ENCODE measurements around the gene ART1.

GRCh38 chr11:3675971-3676370 is 31.0 kb downstream of the ART1 start:
- TF ChIP-seq, protein P1, sequence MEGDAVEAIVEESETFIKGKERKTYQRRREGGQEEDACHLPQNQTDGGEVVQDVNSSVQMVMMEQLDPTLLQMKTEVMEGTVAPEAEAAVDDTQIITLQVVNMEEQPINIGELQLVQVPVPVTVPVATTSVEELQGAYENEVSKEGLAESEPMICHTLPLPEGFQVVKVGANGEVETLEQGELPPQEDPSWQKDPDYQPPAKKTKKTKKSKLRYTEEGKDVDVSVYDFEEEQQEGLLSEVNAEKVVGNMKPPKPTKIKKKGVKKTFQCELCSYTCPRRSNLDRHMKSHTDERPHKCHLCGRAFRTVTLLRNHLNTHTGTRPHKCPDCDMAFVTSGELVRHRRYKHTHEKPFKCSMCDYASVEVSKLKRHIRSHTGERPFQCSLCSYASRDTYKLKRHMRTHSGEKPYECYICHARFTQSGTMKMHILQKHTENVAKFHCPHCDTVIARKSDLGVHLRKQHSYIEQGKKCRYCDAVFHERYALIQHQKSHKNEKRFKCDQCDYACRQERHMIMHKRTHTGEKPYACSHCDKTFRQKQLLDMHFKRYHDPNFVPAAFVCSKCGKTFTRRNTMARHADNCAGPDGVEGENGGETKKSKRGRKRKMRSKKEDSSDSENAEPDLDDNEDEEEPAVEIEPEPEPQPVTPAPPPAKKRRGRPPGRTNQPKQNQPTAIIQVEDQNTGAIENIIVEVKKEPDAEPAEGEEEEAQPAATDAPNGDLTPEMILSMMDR (IDR thresholded peaks at IDR 0.05) = no peak
- no peak for TF ChIP-seq EZH2 (IDR thresholded peaks at IDR 0.05; ENCODE audit: borderline replicate concordance, insufficient read depth, low read depth, low read length, poor library complexity, severe bottlenecking)

Data from B cell (primary cell).